IMR-90 (cell line): ENCODE measurements around the gene FAM204A.

Experiments
- CTCF ChIP-seq: conservative IDR thresholded peaks from 2 replicates; pipeline ENCODE4 v1.5.1; 2012; ENCODE audit warnings: mild to moderate bottlenecking, low read depth, low read length, improper control_type of control experiment
- NFE2L2 ChIP-seq: fragments of 150-350 bp; IDR thresholded peaks from 2 replicates; pipeline ENCODE4 v1.6.1; 2016; ENCODE audit warnings: low read depth, mild to moderate bottlenecking, low read length
- POLR2A ChIP-seq: IDR thresholded peaks from 2 replicates; pipeline ENCODE4 v1.6.1; 2012; ENCODE audit warnings: mild to moderate bottlenecking, low read depth, low read length
- RAD21 ChIP-seq: IDR thresholded peaks from 2 replicates; pipeline ENCODE4 v1.6.1; 2012; ENCODE audit warnings: low read length, improper control_type of control experiment
- TF ChIP-seq, protein P1 (sequence below): fragments of 150-350 bp; IDR thresholded peaks from 2 replicates; pipeline ENCODE4 v1.6.1; 2017; ENCODE audit warnings: mild to moderate bottlenecking, antibody characterized with exemption, low read length, low read depth

- TF ChIP-seq RAD21 (no peak), CTCF (no peak), NFE2L2 (no peak), POLR2A (no peak)
- TF ChIP-seq, protein P1, sequence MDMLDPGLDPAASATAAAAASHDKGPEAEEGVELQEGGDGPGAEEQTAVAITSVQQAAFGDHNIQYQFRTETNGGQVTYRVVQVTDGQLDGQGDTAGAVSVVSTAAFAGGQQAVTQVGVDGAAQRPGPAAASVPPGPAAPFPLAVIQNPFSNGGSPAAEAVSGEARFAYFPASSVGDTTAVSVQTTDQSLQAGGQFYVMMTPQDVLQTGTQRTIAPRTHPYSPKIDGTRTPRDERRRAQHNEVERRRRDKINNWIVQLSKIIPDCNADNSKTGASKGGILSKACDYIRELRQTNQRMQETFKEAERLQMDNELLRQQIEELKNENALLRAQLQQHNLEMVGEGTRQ = no peak
Observed at GRCh38 chr10:118264252-118264651, 77.9 kb downstream of the FAM204A start.
